Astrocyte (in vitro differentiated cells and primary cell): Measurements from ENCODE around the gene BCL2. TPM values are rescaled to one million over a fixed set of nuclear protein-coding genes. Genes with fewer than 3 reads are reported as not detected.

Experiments used
- DNase-seq: peaks from one replicate; pipeline ENCODE4 v3.0.0-alpha.2; 2010; ENCODE audit warnings: low read depth
- FAIRE-seq: peaks from 2 replicates; lab custom pipeline; 2011; peaks lifted over from hg19 to GRCh38; lab: Jason Lieb, UNC
- H2AFZ ChIP-seq: 2 replicates; pipeline ENCODE4 v1.6.0; 2012; ENCODE audit warnings: low read depth, low read length, inconsistent platforms
- H3K27ac ChIP-seq: 2 replicates; pipeline ENCODE4 v1.5.1; 2011; ENCODE audit warnings: low read depth, low read length, inconsistent platforms
- H3K27me3 ChIP-seq: 2 replicates; pipeline ENCODE4 v1.6.0; 2011; ENCODE audit warnings: low read length, inconsistent platforms; ENCODE audit not compliant: insufficient read depth
- H3K36me3 ChIP-seq: 2 replicates; pipeline ENCODE4 v1.5.1; 2011; ENCODE audit warnings: low read length, inconsistent platforms; ENCODE audit not compliant: insufficient read depth
- H3K4me1 ChIP-seq: 2 replicates; pipeline ENCODE4 v1.5.1; 2011; ENCODE audit warnings: low read length, inconsistent platforms; ENCODE audit not compliant: insufficient read depth
- H3K4me2 ChIP-seq: 2 replicates; pipeline ENCODE4 v1.6.0; 2012; ENCODE audit warnings: low read length, inconsistent platforms
- H3K4me3 ChIP-seq: 2 replicates; pipeline ENCODE4 v1.5.1; 2011; ENCODE audit warnings: low read depth, mild to moderate bottlenecking, low read length, inconsistent platforms; ENCODE audit not compliant: insufficient read depth
- H3K79me2 ChIP-seq: 2 replicates; pipeline ENCODE4 v1.6.0; 2012; ENCODE audit warnings: mild to moderate bottlenecking, low read length, inconsistent platforms; ENCODE audit not compliant: insufficient read depth
- H3K9ac ChIP-seq: 2 replicates; pipeline ENCODE4 v1.6.0; 2012; ENCODE audit warnings: mild to moderate bottlenecking, low read length, inconsistent platforms
- H3K9me3 ChIP-seq: 2 replicates; pipeline ENCODE4 v1.5.1; 2012; ENCODE audit warnings: low read depth, mild to moderate bottlenecking, low read length, inconsistent platforms; ENCODE audit not compliant: insufficient read depth
- H4K20me1 ChIP-seq: 2 replicates; pipeline ENCODE4 v1.6.0; 2012; ENCODE audit warnings: low read length, inconsistent platforms; ENCODE audit not compliant: insufficient read depth
- H3K27ac Mint-ChIP-seq: one replicate; pipeline ENCODE4 v1.8.0; 2021; ENCODE audit warnings: mild to moderate bottlenecking, mixed read lengths; ENCODE audit not compliant: unreplicated experiment
- H3K27me3 Mint-ChIP-seq: one replicate; pipeline ENCODE4 v1.8.0; 2021; ENCODE audit warnings: low read depth, mixed read lengths; ENCODE audit not compliant: unreplicated experiment
- H3K36me3 Mint-ChIP-seq: one replicate; pipeline ENCODE4 v1.8.0; 2021; ENCODE audit warnings: low read depth, mixed read lengths; ENCODE audit not compliant: unreplicated experiment
- H3K4me1 Mint-ChIP-seq: one replicate; pipeline ENCODE4 v1.8.0; 2021; ENCODE audit warnings: low read depth, mixed read lengths; ENCODE audit not compliant: unreplicated experiment
- H3K4me3 Mint-ChIP-seq: one replicate; pipeline ENCODE4 v1.8.0; 2021; ENCODE audit warnings: mild to moderate bottlenecking, moderate library complexity, mixed read lengths; ENCODE audit not compliant: unreplicated experiment
- H3K9me3 Mint-ChIP-seq: one replicate; pipeline ENCODE4 v1.8.0; 2021; ENCODE audit warnings: mild to moderate bottlenecking, mixed read lengths; ENCODE audit not compliant: unreplicated experiment
- CTCF ChIP-seq: IDR thresholded peaks from 2 replicates; pipeline ENCODE4 v1.5.1; 2011; ENCODE audit warnings: low read depth, mild to moderate bottlenecking, inconsistent platforms, low read length, moderate library complexity; ENCODE audit not compliant: insufficient read depth
- EZH2 ChIP-seq: IDR thresholded peaks from 2 replicates; pipeline ENCODE4 v1.6.1; 2012; ENCODE audit warnings: mild to moderate bottlenecking, low read length, inconsistent platforms; ENCODE audit not compliant: insufficient read depth
- total RNA-seq: library from RNA; stranded (reverse); gene quantifications from 2 replicates; pipeline ENCODE4 v1.2.1, GENCODE V29; 2021

BCL2 gene
- total RNA-seq, 1 donor from 2014 or later: 1.7 TPM

- no peaks in the 10 kb centered on the region for H3K4me1 ChIP-seq
- Mint-ChIP-seq H3K9me3 (peaks cover 11% of the 10 kb centered on the region), H3K27ac (no peak overlapping the region), H3K4me3 (no peak overlapping the region), H3K36me3 (peaks cover 4% of the 10 kb centered on the region), H3K27me3 (peaks cover 17% of the 10 kb centered on the region), H3K4me1 (peaks cover 6% of the 10 kb centered on the region)
- H3K4me2 ChIP-seq: no peak overlapping the region
- H3K9ac ChIP-seq: no peak overlapping the region
- DNase-seq (no peak), FAIRE-seq (no peak)
- H4K20me1 ChIP-seq: no peaks in the 10 kb centered on the region
- H3K27me3 ChIP-seq: no peaks in the 10 kb centered on the region
- no peak overlapping the region for H3K4me3 ChIP-seq
- H2AFZ ChIP-seq: no peak overlapping the region
- no peaks in the 10 kb centered on the region for H3K36me3 ChIP-seq
- no peak for TF ChIP-seq EZH2
- TF ChIP-seq CTCF: no peak
- H3K27ac ChIP-seq: no peak overlapping the region
- H3K9me3 ChIP-seq: no peaks in the 10 kb centered on the region
- H3K79me2 ChIP-seq: no peaks in the 10 kb centered on the region
Measured at GRCh38 chr18:63102941-63103744, 216.4 kb downstream of the BCL2 start.

GRCh38 chr18:63100630-63101055 is 218.9 kb downstream of the BCL2 start:
- no peaks in the 10 kb centered on the region for H3K36me3 ChIP-seq
- H3K9me3 ChIP-seq: no peaks in the 10 kb centered on the region
- TF ChIP-seq EZH2: no peak
- no peak for TF ChIP-seq CTCF
- no peaks in the 10 kb centered on the region for H4K20me1 ChIP-seq
- H3K79me2 ChIP-seq: no peaks in the 10 kb centered on the region
- FAIRE-seq (no peak), DNase-seq (no peak)
- no peak overlapping the region for H3K27ac Mint-ChIP-seq
- no peak overlapping the region for H3K27ac ChIP-seq
- H2AFZ ChIP-seq: no peak overlapping the region
- peaks cover 3% of the 10 kb centered on the region for H3K27me3 ChIP-seq
- peaks cover 6% of the 10 kb centered on the region for H3K4me1 Mint-ChIP-seq
- H3K4me3 Mint-ChIP-seq: no peak overlapping the region
- H3K27me3 Mint-ChIP-seq: peaks cover 17% of the 10 kb centered on the region
- H3K9ac ChIP-seq: no peak overlapping the region
- no peak overlapping the region for H3K4me3 ChIP-seq
- peaks cover 4% of the 10 kb centered on the region for H3K36me3 Mint-ChIP-seq
- H3K9me3 Mint-ChIP-seq: peaks cover 7% of the 10 kb centered on the region
- H3K4me2 ChIP-seq: no peak overlapping the region
- H3K4me1 ChIP-seq: no peaks in the 10 kb centered on the region
